DOHH2 (cell line): ENCODE data around the gene SYCE1.

Experiments used
- CTCF ChIP-seq: fragments of 200-600 bp; sonication (generic); IDR thresholded peaks from one replicate; pipeline ENCODE4 v1.5.1; 2014; ENCODE audit warnings: antibody characterized with exemption, mild to moderate bottlenecking, low read depth, low read length; ENCODE audit not compliant: poor library complexity, severe bottlenecking
- EZH2phosphoT487 ChIP-seq: fragments of 200-600 bp; sonication (generic); IDR thresholded peaks from 2 replicates; pipeline ENCODE4 v1.6.1; 2017; ENCODE audit warnings: borderline replicate concordance, mild to moderate bottlenecking, antibody characterized with exemption, low read length, moderate library complexity, mixed read lengths

- no peak for TF ChIP-seq EZH2phosphoT487
- TF ChIP-seq CTCF = no peak
These were observed 34.9 kb downstream of the SYCE1 start for GRCh38 chr10:133530506-133530905.
